CD4-positive, alpha-beta T cell (primary cell): ENCODE data around the gene SCLT1. TPM values are rescaled to one million over a fixed set of nuclear protein-coding genes. Genes with fewer than 3 reads are reported as not detected.

Experiments
- ATAC-seq: fragments of 200-7000 bp; cut with Tn5 transposase; one replicate; pipeline ENCODE4 v1.10.0; 2022; ENCODE audit warnings: mild to moderate bottlenecking; ENCODE audit not compliant: poor library complexity
- CTCF ChIA-PET: fragments of 350-600 bp; sonication (Branson Sonifier 250); formaldehyde crosslinking; loops from one replicate; lab custom pipeline; 2021; ENCODE audit warnings: antibody characterized with exemption, inconsistent platforms; lab: Charles Lee
- POLR2A ChIA-PET: fragments of 350-600 bp; sonication (Branson Sonifier 250); formaldehyde crosslinking; loops from one replicate; lab custom pipeline; 2021; ENCODE audit warnings: antibody characterized with exemption, inconsistent platforms; lab: Charles Lee
- DNase-seq, 14 experiments: peaks; one replicate each; pipeline ENCODE4 v3.0.0-alpha.2; 2013 to 2020; ENCODE audit warnings: mixed read lengths in 2 of 14
- H3K27ac ChIP-seq, 2 donors: one replicate each; pipeline versions ENCODE4 v1.5.1 to v1.7.0; 2013; ENCODE audit warnings: low read length in 2 of 2, low read depth in 1 of 2, mild to moderate bottlenecking in 1 of 2
- H3K27me3 ChIP-seq, 2 experiments: 1 replicate in 1 of 2; 2 replicates in 1 of 2; pipeline versions ENCODE4 v1.6.1 to v1.7.0; 2013; ENCODE audit warnings: low read length in 2 of 2, control low read depth in 1 of 2, mild to moderate bottlenecking in 1 of 2, moderate library complexity in 1 of 2; ENCODE audit not compliant: insufficient read depth in 2 of 2, control insufficient read depth in 1 of 2
- H3K36me3 ChIP-seq: one replicate; pipeline ENCODE4 v1.6.1; 2013; ENCODE audit warnings: low read length, control low read depth; ENCODE audit not compliant: insufficient read depth
- H3K4me1 ChIP-seq: one replicate; pipeline ENCODE4 v1.6.1; 2013; ENCODE audit warnings: low read length, control low read depth; ENCODE audit not compliant: insufficient read depth
- H3K4me3 ChIP-seq: one replicate; pipeline ENCODE4 v1.5.1; 2013; ENCODE audit warnings: mild to moderate bottlenecking, low read length, moderate library complexity
- H3K9me3 ChIP-seq, 2 experiments: 1 replicate in 1 of 2; 2 replicates in 1 of 2; pipeline versions ENCODE4 v1.6.1 to v1.7.0; 2013; ENCODE audit warnings: low read length in 2 of 2, mild to moderate bottlenecking in 2 of 2, control low read depth in 1 of 2, moderate library complexity in 1 of 2; ENCODE audit not compliant: control insufficient read depth in 1 of 2, insufficient read depth in 1 of 2
- H3K27ac Mint-ChIP-seq: one replicate; pipeline ENCODE4 v1.8.0; 2020; ENCODE audit warnings: mixed read lengths
- H3K27me3 Mint-ChIP-seq: one replicate; pipeline ENCODE4 v1.8.0; 2021; ENCODE audit warnings: mixed read lengths
- H3K36me3 Mint-ChIP-seq: one replicate; pipeline ENCODE4 v1.8.0; 2021; ENCODE audit warnings: low read depth, mixed read lengths
- H3K4me1 Mint-ChIP-seq: one replicate; pipeline ENCODE4 v1.8.0; 2021; ENCODE audit warnings: low read depth, mixed read lengths
- H3K4me3 Mint-ChIP-seq: one replicate; pipeline ENCODE4 v1.8.0; 2020; ENCODE audit warnings: mild to moderate bottlenecking, mixed read lengths
- H3K9me3 Mint-ChIP-seq: one replicate; pipeline ENCODE4 v1.8.0; 2020; ENCODE audit warnings: mixed read lengths
- intact Hi-C, 2 experiments: fragments of 100-400 bp; cut with DNase I in 1 of 2; cut with micrococcal nuclease in 1 of 2; formaldehyde crosslinking; loops; one replicate each; pipeline versions ENCODE4 v1.15.1 to v1.9.0; 2023 to 2025; cut with DNase I, micrococcal nuclease
- total RNA-seq, 174 experiments: library from RNA in 2 of 174; stranded (reverse) in 2 of 174; gene quantifications; one replicate each; pipeline ENCODE4 v1.2.3 and lab custom pipeline; 2021 to 2026
- TF ChIP-seq, protein P1 (sequence below): fragments of 200-600 bp; IDR thresholded peaks from one replicate; pipeline ENCODE4 v1.8.0; 2022; ENCODE audit warnings: antibody characterized with exemption, mild to moderate bottlenecking

SCLT1 gene
- total RNA-seq, 2 experiments from 2014 or later: 21.8 to 21.9 TPM

DNA sequence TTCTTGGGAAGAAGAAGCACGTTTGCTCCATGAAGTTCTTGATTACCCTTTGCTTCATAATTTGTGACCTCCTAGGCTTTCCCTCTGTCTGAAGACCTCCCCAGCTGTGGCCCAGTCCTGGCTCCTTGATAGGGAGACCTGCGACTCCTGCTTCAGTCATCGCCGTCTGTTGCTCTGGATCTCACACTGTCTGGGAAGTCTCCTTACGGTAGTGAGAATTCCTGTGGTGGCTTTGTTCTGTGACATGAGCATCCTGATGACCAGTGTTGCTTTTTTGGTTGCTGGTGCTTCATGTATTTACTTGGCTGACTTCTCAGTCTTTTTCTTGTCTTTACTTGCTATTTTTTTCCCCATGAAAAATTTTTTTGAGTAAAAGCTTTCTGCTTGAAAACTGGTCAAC lies 239.6 kb downstream of the SCLT1 start:
- DNase-seq: no peak
- no peaks in the 10 kb centered on the region for H3K27me3 ChIP-seq
- ATAC-seq: no peak
- POLR2A ChIA-PET: interaction anchor here (1.2 to 3.2 kb wide), 2 partner anchors 9 to 42 kb away, joined by 3 to 16 read pairs; no protein-coding TSS in a partner anchor
- TF ChIP-seq, protein P1, sequence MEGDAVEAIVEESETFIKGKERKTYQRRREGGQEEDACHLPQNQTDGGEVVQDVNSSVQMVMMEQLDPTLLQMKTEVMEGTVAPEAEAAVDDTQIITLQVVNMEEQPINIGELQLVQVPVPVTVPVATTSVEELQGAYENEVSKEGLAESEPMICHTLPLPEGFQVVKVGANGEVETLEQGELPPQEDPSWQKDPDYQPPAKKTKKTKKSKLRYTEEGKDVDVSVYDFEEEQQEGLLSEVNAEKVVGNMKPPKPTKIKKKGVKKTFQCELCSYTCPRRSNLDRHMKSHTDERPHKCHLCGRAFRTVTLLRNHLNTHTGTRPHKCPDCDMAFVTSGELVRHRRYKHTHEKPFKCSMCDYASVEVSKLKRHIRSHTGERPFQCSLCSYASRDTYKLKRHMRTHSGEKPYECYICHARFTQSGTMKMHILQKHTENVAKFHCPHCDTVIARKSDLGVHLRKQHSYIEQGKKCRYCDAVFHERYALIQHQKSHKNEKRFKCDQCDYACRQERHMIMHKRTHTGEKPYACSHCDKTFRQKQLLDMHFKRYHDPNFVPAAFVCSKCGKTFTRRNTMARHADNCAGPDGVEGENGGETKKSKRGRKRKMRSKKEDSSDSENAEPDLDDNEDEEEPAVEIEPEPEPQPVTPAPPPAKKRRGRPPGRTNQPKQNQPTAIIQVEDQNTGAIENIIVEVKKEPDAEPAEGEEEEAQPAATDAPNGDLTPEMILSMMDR: no peak
- peaks cover 91% of the 10 kb centered on the region for H3K36me3 ChIP-seq
- H3K4me3 ChIP-seq: no peak overlapping the region
- CTCF ChIA-PET: no interaction called here
- intact Hi-C loops: loop anchor here in 1 of 2 experiments (2.0 kb wide), 1 partner anchor 41 kb away; no protein-coding TSS in a partner anchor
- no peaks in the 10 kb centered on the region for H3K9me3 ChIP-seq
- Mint-ChIP-seq H3K4me1 (peaks cover 36% of the 10 kb centered on the region), H3K36me3 (peaks cover 94% of the 10 kb centered on the region), H3K4me3 (no peak overlapping the region), H3K27me3 (no peaks in the 10 kb centered on the region), H3K9me3 (no peaks in the 10 kb centered on the region), H3K27ac (peak overlapping the region; percentile 72)
- peak overlapping the region; percentile 10 to 65 for H3K27ac ChIP-seq
- H3K4me1 ChIP-seq: peaks cover 15% of the 10 kb centered on the region

DNA sequence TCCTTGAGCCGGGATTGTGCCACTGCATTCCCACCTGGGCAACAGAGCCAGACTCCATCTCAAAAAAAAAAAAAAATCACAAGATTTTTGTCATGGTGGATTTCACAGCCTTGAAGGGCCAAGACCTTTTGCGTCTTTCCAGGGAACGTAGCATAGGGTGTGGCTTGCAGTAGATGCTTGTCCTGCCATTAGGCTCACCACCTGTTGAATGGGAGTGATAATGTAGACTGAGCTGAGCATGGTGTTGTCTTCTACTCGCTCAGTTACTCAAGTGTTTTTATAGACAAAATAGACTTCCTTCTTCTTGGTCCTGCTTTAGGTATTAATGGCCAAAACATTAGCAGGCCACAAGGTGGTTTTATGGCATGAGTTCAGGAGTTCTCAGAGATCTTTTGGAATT lies 243.1 kb downstream of the SCLT1 start:
- H3K4me3 Mint-ChIP-seq: no peak overlapping the region
- Histone ChIP-seq H3K4me3 (no peak overlapping the region), H3K9me3 (no peaks in the 10 kb centered on the region), H3K27me3 (no peaks in the 10 kb centered on the region), H3K27ac (no peak overlapping the region), H3K36me3 (peaks cover 90% of the 10 kb centered on the region), H3K4me1 (peaks cover 15% of the 10 kb centered on the region)
- ATAC-seq: no peak
- intact Hi-C loops: no loop called here
- peaks cover 35% of the 10 kb centered on the region for H3K4me1 Mint-ChIP-seq
- ChIA-PET POLR2A (no interaction called here), CTCF (no interaction called here)
- no peak for DNase-seq
- TF ChIP-seq, protein P1: no peak
- no peak overlapping the region for H3K27ac Mint-ChIP-seq
- H3K36me3 Mint-ChIP-seq: peaks cover 98% of the 10 kb centered on the region
- H3K27me3 Mint-ChIP-seq: no peaks in the 10 kb centered on the region
- no peaks in the 10 kb centered on the region for H3K9me3 Mint-ChIP-seq

DNA sequence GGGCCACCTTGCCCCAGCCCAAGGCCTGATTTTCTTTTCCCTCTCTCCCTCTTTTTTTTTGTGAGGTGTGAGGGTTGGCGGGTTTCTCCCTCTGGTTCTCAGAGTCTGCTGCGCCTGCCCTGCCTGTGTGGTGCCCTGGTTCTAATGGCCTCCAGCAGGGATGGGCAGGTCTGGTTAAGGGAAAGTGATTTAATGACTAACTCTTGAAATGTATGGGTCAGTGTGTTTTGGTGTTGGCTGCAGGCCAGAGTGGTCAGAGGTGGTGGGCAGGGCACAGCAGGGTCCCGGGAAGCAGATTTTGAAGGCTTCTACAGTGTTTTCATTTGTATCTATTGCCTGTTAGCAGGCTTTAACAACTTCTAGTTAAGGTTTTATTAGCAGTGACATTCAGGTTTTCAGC lies 244.9 kb downstream of the SCLT1 start:
- Mint-ChIP-seq H3K27me3 (no peaks in the 10 kb centered on the region), H3K36me3 (peaks cover 97% of the 10 kb centered on the region), H3K4me1 (peaks cover 17% of the 10 kb centered on the region), H3K27ac (no peak overlapping the region), H3K4me3 (no peak overlapping the region), H3K9me3 (no peaks in the 10 kb centered on the region)
- Histone ChIP-seq H3K27me3 (no peaks in the 10 kb centered on the region), H3K4me1 (peaks cover 2% of the 10 kb centered on the region), H3K9me3 (no peaks in the 10 kb centered on the region), H3K4me3 (no peak overlapping the region), H3K36me3 (peaks cover 99% of the 10 kb centered on the region), H3K27ac (no peak overlapping the region)
- intact Hi-C loops: no loop called here
- TF ChIP-seq, protein P1: no peak
- DNase-seq (no peak), ATAC-seq (no peak)
- ChIA-PET POLR2A (no interaction called here), CTCF (no interaction called here)
